T-helper 2 cell treated with Interferon-gamma antibody and Interleukin-4, amounts not matched to agents 5 μg/mL and 100 μg/mL, for 36 hours (primary cell): ENCODE data around the gene ARGFX.
A peak's percentile ranks its signal among the peaks of the same experiment; 100 is the strongest.

Experiments used
- DNase-seq: peaks from one replicate; pipeline ENCODE4 v3.0.0; 2021; ENCODE audit warnings: low spot score
- H3K27ac Mint-ChIP-seq: one replicate; pipeline ENCODE4 v1.8.0; 2021; ENCODE audit warnings: mild to moderate bottlenecking, mixed read lengths
- H3K27me3 Mint-ChIP-seq: one replicate; pipeline ENCODE4 v1.8.0; 2021; ENCODE audit warnings: low read depth, mixed read lengths
- H3K36me3 Mint-ChIP-seq: one replicate; pipeline ENCODE4 v1.8.0; 2021; ENCODE audit warnings: low read depth, mixed read lengths
- H3K4me1 Mint-ChIP-seq: one replicate; pipeline ENCODE4 v1.8.0; 2021; ENCODE audit warnings: low read depth, mixed read lengths
- H3K4me3 Mint-ChIP-seq: one replicate; pipeline ENCODE4 v1.8.0; 2022; ENCODE audit warnings: mild to moderate bottlenecking, moderate library complexity, mixed read lengths
- H3K9me3 Mint-ChIP-seq: one replicate; pipeline ENCODE4 v1.8.0; 2021; ENCODE audit warnings: mixed read lengths

Gene ARGFX

DNA sequence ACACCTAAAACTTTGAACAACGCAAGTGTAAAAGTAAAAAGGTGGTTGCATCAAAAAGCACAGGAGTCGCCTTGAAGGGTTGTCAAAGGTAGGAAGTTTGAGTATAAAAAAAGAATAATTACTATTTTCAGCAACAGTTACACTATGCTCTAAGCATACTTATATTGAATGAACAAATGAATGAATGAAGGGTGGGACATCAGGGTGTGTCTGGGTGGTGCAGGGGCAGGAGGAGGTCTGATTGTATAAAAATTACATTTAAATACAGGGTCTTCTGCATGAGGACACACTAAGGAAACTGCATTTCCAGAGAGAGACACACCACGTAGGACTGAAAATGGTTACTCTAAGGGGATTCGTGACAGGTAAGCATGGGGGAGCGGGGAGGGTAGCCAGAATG is at the start of gene ARGFX:
Gene ARGFX (plus strand): TSS at position 301 of the 400 bp plus-strand sequence. CDS start 2,765 bp downstream, outside the sequence.
- no peak within 1 kb of the TSS for H3K27ac Mint-ChIP-seq

GRCh38 chr3:121517953-121518655 is 49.6 kb upstream of the ARGFX start:
- peaks cover 30% of the 10 kb centered on the region for H3K9me3 Mint-ChIP-seq
- no peak for DNase-seq
- no peak overlapping the region for H3K4me3 Mint-ChIP-seq
- H3K4me1 Mint-ChIP-seq, result peaks cover 3% of the 10 kb centered on the region
- H3K27me3 Mint-ChIP-seq, result no peaks in the 10 kb centered on the region
- H3K27ac Mint-ChIP-seq, result no peak overlapping the region
- peaks cover 71% of the 10 kb centered on the region for H3K36me3 Mint-ChIP-seq

More for the DNA sequence above, at the start of gene ARGFX:
- H3K4me1 Mint-ChIP-seq, result no peaks in the 10 kb centered on the region
- H3K27me3 Mint-ChIP-seq, result peaks cover 5% of the 10 kb centered on the region
- no peak for DNase-seq
- H3K36me3 Mint-ChIP-seq, result no peaks in the 10 kb centered on the region
- no peak within 1 kb of the TSS for H3K4me3 Mint-ChIP-seq
- H3K9me3 Mint-ChIP-seq, result no peaks in the 10 kb centered on the region

DNA sequence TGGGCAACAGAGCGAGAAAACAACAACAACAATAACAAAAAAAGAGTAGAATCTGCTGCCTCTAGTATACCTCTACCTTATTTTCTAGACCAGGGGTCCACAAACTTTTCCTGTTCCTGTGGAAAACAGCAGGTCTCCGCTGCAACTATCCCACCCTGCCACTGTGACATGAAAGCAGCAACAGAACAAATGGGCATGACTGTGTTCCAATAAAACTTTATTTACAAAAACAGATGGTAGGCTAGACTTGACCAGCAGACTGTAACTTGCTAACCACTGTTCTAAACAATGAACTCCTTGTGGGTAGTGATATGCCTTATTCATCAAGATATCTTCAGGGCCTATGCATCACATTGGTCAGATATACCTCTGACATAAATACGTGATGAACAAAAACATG is 47.2 kb upstream of the ARGFX start:
- Mint-ChIP-seq H3K36me3 (peaks cover 61% of the 10 kb centered on the region), H3K27ac (no peak overlapping the region), H3K4me3 (no peak overlapping the region)

GRCh38 chr3:121529308-121529707 is 38.4 kb upstream of the ARGFX start:
- peaks cover 7% of the 10 kb centered on the region for H3K4me1 Mint-ChIP-seq
- H3K27me3 Mint-ChIP-seq, result no peaks in the 10 kb centered on the region
- no peak for DNase-seq
- no peaks in the 10 kb centered on the region for H3K9me3 Mint-ChIP-seq
- H3K27ac Mint-ChIP-seq, result no peak overlapping the region
- peaks cover 48% of the 10 kb centered on the region for H3K36me3 Mint-ChIP-seq
- H3K4me3 Mint-ChIP-seq, result no peak overlapping the region

More for the DNA sequence above, 47.2 kb upstream of the ARGFX start:
- no peak for DNase-seq
- H3K27me3 Mint-ChIP-seq, result no peaks in the 10 kb centered on the region
- H3K9me3 Mint-ChIP-seq, result peaks cover 29% of the 10 kb centered on the region
- H3K4me1 Mint-ChIP-seq, result peaks cover 2% of the 10 kb centered on the region

DNA sequence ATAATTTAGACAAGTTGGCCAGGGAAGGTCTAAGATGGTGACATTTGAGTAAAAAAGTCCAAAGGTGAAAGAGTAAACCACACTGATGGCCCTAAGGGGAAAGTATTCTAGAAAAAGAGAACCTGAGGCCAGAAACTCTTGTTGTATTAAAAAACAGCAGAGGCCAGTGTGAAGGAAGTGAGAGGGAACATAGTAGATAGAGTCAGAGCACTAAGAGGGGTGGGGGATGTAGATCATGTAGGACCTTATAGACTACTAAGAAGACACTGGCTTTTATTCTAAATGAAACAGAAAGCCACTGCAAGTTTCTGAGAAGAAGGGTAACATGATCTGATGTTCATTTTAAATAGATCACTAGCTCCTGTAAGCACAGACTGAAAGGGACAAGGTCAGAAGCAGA is 36.5 kb upstream of the ARGFX start:
- H3K27me3 Mint-ChIP-seq, result no peaks in the 10 kb centered on the region
- H3K4me3 Mint-ChIP-seq, result no peak overlapping the region
- DNase-seq, result no peak
- no peaks in the 10 kb centered on the region for H3K9me3 Mint-ChIP-seq
- H3K27ac Mint-ChIP-seq, result peak overlapping the region; percentile 9
- peaks cover 7% of the 10 kb centered on the region for H3K4me1 Mint-ChIP-seq
- H3K36me3 Mint-ChIP-seq, result peaks cover 49% of the 10 kb centered on the region

- no peaks in the 10 kb centered on the region for H3K27me3 Mint-ChIP-seq
- no peak for DNase-seq
- no peak overlapping the region for H3K4me3 Mint-ChIP-seq
- peaks cover 42% of the 10 kb centered on the region for H3K4me1 Mint-ChIP-seq
- H3K9me3 Mint-ChIP-seq, result no peaks in the 10 kb centered on the region
- peaks cover 35% of the 10 kb centered on the region for H3K36me3 Mint-ChIP-seq
- H3K27ac Mint-ChIP-seq, result no peak overlapping the region
Measured at GRCh38 chr3:121542924-121543323, 24.8 kb upstream of the ARGFX start.

GRCh38 chr3:121545049-121545573 is 22.6 kb upstream of the ARGFX start:
- Mint-ChIP-seq H3K4me3 (peak overlapping the region; percentile 100), H3K36me3 (peaks cover 22% of the 10 kb centered on the region), H3K9me3 (no peaks in the 10 kb centered on the region), H3K27me3 (no peaks in the 10 kb centered on the region), H3K4me1 (peaks cover 38% of the 10 kb centered on the region), H3K27ac (peak overlapping the region; percentile 97)
- DNase-seq, result peak; percentile 10

- Mint-ChIP-seq H3K4me1 (peaks cover 36% of the 10 kb centered on the region), H3K9me3 (no peaks in the 10 kb centered on the region), H3K4me3 (peak within 1 kb of the TSS; percentile 100), H3K27me3 (no peaks in the 10 kb centered on the region), H3K27ac (peak within 1 kb of the TSS; percentile 97), H3K36me3 (peaks cover 19% of the 10 kb centered on the region)
- peak; percentile 85 for DNase-seq
Measured at GRCh38 chr3:121545574-121546455, 21.9 kb upstream of the ARGFX start, which contains the start of gene POLQ. POLQ (minus strand) TSS chr3:121545988; CDS start chr3:121545877, 111 bp downstream.

DNA sequence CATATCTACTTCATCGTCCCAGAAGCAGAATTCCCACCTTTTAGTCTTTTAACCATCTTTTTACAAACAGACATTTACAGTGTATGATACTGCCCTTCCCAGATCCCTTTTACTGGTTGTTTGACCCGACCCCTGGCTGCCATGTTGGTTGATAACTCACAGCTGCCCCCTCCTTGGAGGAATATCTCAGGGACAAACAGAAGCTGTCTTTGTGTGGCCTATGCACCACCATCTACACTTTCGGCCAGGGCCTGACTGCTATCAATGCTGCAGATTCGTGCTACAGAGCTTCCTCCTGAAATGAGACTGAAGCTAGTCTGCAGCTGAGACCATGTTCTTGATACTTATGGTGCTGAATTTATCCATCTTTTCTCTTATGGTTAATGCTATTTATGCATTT is 15.4 kb upstream of the ARGFX start:
- H3K27me3 Mint-ChIP-seq, result peaks cover 2% of the 10 kb centered on the region
- H3K4me1 Mint-ChIP-seq, result peaks cover 5% of the 10 kb centered on the region
- DNase-seq, result no peak
- no peaks in the 10 kb centered on the region for H3K9me3 Mint-ChIP-seq
- H3K27ac Mint-ChIP-seq, result no peak overlapping the region
- H3K36me3 Mint-ChIP-seq, result no peaks in the 10 kb centered on the region
- H3K4me3 Mint-ChIP-seq, result no peak overlapping the region

DNA sequence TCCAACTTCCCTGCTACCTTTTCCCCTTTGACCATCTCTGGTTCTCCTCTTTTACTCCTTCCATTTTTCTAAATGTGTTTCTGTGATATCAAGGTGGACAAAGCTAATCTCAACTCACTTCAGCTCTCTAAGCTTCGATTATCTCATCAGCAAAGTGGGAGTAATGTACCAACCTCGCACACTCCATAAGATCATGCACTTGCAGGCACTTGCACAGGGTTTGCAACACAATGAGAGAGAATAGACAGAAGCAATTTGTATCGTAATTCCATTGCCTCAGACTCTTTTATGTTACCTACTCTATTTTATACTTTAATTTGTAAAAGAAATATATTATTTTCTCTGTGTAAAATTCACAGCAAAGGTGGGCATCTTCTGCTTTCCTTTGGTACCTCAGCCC is 15.0 kb upstream of the ARGFX start:
- H3K27me3 Mint-ChIP-seq, result peaks cover 2% of the 10 kb centered on the region
- H3K9me3 Mint-ChIP-seq, result no peaks in the 10 kb centered on the region
- no peak overlapping the region for H3K27ac Mint-ChIP-seq
- no peak for DNase-seq
- peaks cover 5% of the 10 kb centered on the region for H3K4me1 Mint-ChIP-seq
- H3K4me3 Mint-ChIP-seq, result no peak overlapping the region
- no peaks in the 10 kb centered on the region for H3K36me3 Mint-ChIP-seq

DNA sequence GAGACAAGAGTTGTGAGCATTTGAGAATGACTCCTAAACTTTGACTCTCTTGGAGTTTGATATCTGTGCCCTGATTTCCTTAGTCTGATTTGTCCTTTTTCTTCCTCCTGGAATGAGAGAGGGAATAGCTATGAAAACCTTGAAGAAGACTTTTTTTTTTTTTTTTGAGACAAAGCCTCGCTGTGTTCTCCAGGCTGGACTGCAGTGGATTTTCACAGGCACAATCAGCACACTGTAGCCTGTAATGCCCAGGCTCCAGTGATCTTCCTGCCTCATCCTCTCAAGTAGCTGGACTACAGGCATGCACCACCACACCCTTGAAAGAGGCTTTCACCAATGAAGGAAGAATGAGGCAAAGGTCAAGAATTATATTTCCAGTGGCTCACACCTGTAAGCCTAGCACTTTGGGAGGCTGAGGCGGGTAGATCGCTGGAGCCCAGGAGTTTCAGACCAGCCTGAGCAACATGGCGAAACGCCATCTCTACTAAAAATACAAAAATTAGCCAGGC is 10.3 kb upstream of the ARGFX start:
- H3K9me3 Mint-ChIP-seq, result no peaks in the 10 kb centered on the region
- peaks cover 11% of the 10 kb centered on the region for H3K27me3 Mint-ChIP-seq
- no peak for DNase-seq
- no peak overlapping the region for H3K4me3 Mint-ChIP-seq
- no peaks in the 10 kb centered on the region for H3K36me3 Mint-ChIP-seq
- H3K4me1 Mint-ChIP-seq, result no peaks in the 10 kb centered on the region
- no peak overlapping the region for H3K27ac Mint-ChIP-seq

DNA sequence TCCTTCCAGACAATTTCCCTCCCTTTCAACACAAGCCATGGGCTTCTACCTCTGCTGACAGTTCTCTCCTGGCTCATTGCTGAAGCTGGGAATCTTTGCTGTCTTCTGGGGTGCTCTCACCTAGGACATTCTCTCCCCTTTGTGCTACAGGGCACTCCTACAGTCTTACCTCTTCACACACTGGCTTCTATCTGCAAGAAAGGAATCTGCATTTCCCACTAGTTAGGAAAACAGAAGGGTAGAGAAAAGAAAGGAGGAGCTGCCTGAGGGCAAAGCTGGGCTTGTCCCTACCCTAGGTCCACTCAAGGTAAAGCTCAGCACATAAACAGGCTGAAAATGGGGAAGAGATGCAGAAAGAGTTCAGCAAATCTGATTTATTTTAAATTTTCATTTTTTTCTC is 5.6 kb upstream of the ARGFX start:
- no peak overlapping the region for H3K4me3 Mint-ChIP-seq
- no peaks in the 10 kb centered on the region for H3K9me3 Mint-ChIP-seq
- no peaks in the 10 kb centered on the region for H3K4me1 Mint-ChIP-seq
- DNase-seq, result no peak
- H3K36me3 Mint-ChIP-seq, result no peaks in the 10 kb centered on the region
- no peak overlapping the region for H3K27ac Mint-ChIP-seq
- peaks cover 11% of the 10 kb centered on the region for H3K27me3 Mint-ChIP-seq

- Mint-ChIP-seq H3K9me3 (no peaks in the 10 kb centered on the region), H3K27me3 (peaks cover 5% of the 10 kb centered on the region)
Measured at GRCh38 chr3:121566773-121567172, 976 bp upstream of the ARGFX start.

DNA sequence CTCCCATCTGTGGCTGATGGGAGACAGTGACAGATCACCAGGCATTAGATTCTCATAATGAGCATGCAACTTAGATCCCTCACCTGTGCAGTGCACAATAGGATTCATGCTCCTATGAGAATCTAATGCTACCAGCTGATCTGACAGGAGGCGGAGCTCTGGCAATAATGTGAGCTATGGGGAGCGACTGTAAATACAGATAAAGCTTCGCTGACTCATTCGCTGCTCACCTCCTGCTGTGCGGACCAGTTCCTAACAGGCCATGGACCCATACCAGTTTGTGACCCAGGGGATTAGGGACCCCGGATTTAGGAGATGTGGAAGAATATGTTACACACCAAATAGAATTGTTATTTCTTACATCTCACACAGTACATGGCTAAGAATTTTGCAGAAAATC is 6.7 kb downstream of the ARGFX start:
- peaks cover 8% of the 10 kb centered on the region for H3K27me3 Mint-ChIP-seq
- no peak overlapping the region for H3K27ac Mint-ChIP-seq
- no peaks in the 10 kb centered on the region for H3K4me1 Mint-ChIP-seq
- no peak overlapping the region for H3K4me3 Mint-ChIP-seq
- no peaks in the 10 kb centered on the region for H3K36me3 Mint-ChIP-seq
- no peaks in the 10 kb centered on the region for H3K9me3 Mint-ChIP-seq
- DNase-seq, result no peak

More at GRCh38 chr3:121566773-121567172, 976 bp upstream of the ARGFX start:
- DNase-seq, result no peak
- no peaks in the 10 kb centered on the region for H3K4me1 Mint-ChIP-seq
- H3K36me3 Mint-ChIP-seq, result no peaks in the 10 kb centered on the region
- H3K4me3 Mint-ChIP-seq, result no peak overlapping the region
- H3K27ac Mint-ChIP-seq, result no peak overlapping the region
